Bronchial epithelial cell (primary cell): ENCODE data around the gene GPR107. TPM values are rescaled to one million over a fixed set of nuclear protein-coding genes. Genes with fewer than 3 reads are reported as not detected.

ENCODE experiments used
- DNase-seq: peaks from one replicate; pipeline ENCODE4 v3.0.0-alpha.2; 2010; ENCODE audit warnings: low read depth
- FAIRE-seq: peaks from 2 replicates; lab custom pipeline; 2011; peaks lifted over from hg19 to GRCh38; lab: Jason Lieb, UNC
- H3K27me3 ChIP-seq: 2 replicates; pipeline ENCODE4 v1.5.1; 2011; ENCODE audit warnings: low read length; ENCODE audit not compliant: control insufficient read depth, insufficient read depth
- H3K36me3 ChIP-seq: 2 replicates; pipeline ENCODE4 v1.5.1; 2011; ENCODE audit warnings: low read length; ENCODE audit not compliant: control insufficient read depth, insufficient read depth
- H3K4me3 ChIP-seq: 2 replicates; pipeline ENCODE4 v1.5.1; 2011; ENCODE audit warnings: mild to moderate bottlenecking, low read depth, low read length, control low read depth
- CTCF ChIP-seq: IDR thresholded peaks from 2 replicates; pipeline ENCODE4 v1.5.1; 2011; ENCODE audit warnings: mild to moderate bottlenecking, moderate library complexity, low read length, control low read depth, inconsistent platforms; ENCODE audit not compliant: insufficient read depth, severe bottlenecking
- total RNA-seq: library from RNA; depleted of rRNA; stranded (reverse); fragments of >200 nt; gene quantifications from 2 replicates; pipeline ENCODE4 v1.2.1, GENCODE V29; 2014

Gene GPR107
- total RNA-seq, 1 donor from 2014 or later, result 21.6 TPM

- no peaks in the 10 kb centered on the region for H3K27me3 ChIP-seq
- DNase-seq, result peak; percentile 51
- H3K4me3 ChIP-seq, result no peak overlapping the region
- FAIRE-seq, result no peak
- H3K36me3 ChIP-seq, result peaks cover 22% of the 10 kb centered on the region
- peak; percentile 75 for TF ChIP-seq CTCF
Measured at GRCh38 chr9:130107234-130107861, 53.6 kb downstream of the GPR107 start.

DNA sequence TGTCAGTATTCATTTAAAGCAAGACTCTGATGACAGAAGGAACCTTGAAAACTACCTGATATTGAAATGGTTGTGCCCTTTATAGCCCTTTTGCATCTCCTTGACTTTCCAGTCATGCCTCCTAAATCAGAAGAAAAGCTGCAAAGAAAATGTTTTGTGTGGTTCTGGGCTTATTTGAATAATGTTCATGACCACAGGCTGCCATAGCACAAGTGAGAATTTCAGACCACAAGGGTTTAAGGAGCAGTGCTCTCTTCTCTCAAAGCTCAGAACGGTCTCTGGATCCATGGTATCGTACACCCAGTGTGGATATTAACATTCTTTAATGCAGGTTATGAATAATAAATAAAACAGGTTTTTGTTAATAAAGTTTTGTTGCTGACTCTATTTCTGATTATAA is 54.2 kb downstream of the GPR107 start:
- Histone ChIP-seq H3K27me3 (no peaks in the 10 kb centered on the region), H3K4me3 (no peak overlapping the region), H3K36me3 (peaks cover 22% of the 10 kb centered on the region)
- FAIRE-seq (no peak), DNase-seq (no peak)
- TF ChIP-seq CTCF, result no peak

DNA sequence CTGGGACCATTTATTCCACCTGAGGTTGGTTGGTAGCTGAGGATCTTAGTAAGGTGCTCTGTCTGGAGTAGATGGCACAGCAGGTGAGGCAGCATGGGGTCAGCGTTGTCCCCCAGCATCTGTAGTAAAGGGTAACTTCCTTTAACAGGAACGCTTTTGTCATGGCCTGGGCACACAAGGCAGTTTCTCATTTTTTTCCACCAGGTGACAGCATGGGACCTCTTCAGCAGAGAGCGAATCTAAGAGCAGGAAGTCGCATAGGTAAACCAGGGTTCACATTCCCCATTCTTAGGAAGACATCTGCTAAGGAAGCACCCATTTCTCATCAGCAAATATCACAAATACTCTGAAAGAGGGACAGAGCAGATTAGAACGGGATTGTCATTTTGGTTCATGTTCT is 56.5 kb downstream of the GPR107 start:
- no peaks in the 10 kb centered on the region for H3K27me3 ChIP-seq
- DNase-seq, result no peak
- H3K36me3 ChIP-seq, result peaks cover 12% of the 10 kb centered on the region
- TF ChIP-seq CTCF, result peak; percentile 23
- H3K4me3 ChIP-seq, result no peak overlapping the region
- FAIRE-seq, result peak; percentile 79

DNA sequence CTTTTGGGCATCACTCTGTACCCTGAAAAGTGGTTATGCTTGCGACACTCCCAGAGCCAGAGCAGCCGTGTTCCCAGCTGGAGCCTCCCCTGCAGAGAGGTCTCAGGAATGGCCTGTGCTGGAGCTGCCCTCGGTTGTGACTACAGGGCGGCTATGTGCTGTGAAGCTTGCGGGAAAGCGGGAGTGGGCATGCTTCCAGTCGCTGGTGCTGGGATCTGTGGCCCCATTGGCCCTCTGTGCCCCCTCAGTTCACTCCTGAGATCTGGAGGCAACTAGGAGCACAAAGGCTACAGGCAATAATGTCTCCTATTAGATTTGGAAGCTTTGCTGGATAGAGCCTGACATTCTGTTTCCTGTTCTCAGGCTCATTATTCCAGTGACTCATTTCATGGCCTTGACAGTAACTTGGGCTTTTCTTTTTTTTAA is 56.9 kb downstream of the GPR107 start:
- H3K27me3 ChIP-seq, result no peaks in the 10 kb centered on the region

GRCh38 chr9:130111786-130112537 is 58.3 kb downstream of the GPR107 start:
- no peaks in the 10 kb centered on the region for H3K27me3 ChIP-seq
- no peak for FAIRE-seq
- no peak for DNase-seq
- H3K4me3 ChIP-seq, result no peak overlapping the region
- H3K36me3 ChIP-seq, result peaks cover 12% of the 10 kb centered on the region
- no peak for TF ChIP-seq CTCF

More for the DNA sequence above, 56.9 kb downstream of the GPR107 start:
- no peak for FAIRE-seq
- TF ChIP-seq CTCF, result no peak
- no peak for DNase-seq
- Histone ChIP-seq H3K36me3 (peaks cover 12% of the 10 kb centered on the region), H3K4me3 (no peak overlapping the region)
